ENCODE measurements around the gene SH2D2A.

GRCh38 chr1:156814571-156815260, 1.9 kb downstream of the SH2D2A start:
- no peak for TF ChIP-seq CTCF (IDR thresholded peaks at IDR 0.05)
- no peak for TF ChIP-seq POLR2A (IDR thresholded peaks at IDR 0.05)
